ENCODE data around the gene MFN2. TPM values are rescaled to one million over a fixed set of nuclear protein-coding genes. Genes with fewer than 3 reads are reported as not detected.

Gene MFN2
- total RNA-seq, 1 experiment from 2014 or later, result 104 TPM

DNA sequence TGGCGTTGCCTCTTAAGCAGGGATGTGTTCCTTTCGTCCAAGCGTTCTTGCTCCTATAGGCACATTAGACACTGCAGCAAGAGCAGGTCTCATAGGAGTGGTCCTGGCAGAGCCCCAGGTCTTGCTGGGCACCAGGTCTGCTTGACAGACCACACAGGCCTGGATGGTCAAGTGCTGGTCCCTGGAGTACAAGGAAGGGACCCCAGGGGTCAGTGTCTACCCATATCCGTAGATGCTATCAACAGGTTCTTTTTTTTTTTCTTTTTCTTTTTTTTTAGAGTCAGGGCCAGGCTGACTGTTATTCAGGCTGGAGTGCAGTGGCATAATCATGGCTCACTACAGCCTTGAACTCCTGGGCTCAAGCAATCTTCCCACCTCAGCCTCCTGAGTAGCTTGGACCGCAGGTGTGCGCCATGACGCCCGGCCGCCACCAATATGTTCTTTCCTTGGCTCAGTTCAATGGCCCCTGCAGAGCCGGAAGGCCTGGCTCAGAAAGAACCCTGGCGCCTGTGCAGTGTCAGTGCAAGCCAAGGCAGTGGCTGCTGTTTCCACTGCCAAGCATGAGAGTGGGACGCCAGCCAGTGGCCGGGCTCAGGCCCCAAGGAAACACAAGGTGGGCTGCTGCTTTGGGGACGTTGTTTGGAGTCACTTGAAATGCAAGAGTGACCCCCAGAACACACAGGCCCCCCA, 72.9 kb downstream of the MFN2 start:
- ATAC-seq, result no peak

DNA sequence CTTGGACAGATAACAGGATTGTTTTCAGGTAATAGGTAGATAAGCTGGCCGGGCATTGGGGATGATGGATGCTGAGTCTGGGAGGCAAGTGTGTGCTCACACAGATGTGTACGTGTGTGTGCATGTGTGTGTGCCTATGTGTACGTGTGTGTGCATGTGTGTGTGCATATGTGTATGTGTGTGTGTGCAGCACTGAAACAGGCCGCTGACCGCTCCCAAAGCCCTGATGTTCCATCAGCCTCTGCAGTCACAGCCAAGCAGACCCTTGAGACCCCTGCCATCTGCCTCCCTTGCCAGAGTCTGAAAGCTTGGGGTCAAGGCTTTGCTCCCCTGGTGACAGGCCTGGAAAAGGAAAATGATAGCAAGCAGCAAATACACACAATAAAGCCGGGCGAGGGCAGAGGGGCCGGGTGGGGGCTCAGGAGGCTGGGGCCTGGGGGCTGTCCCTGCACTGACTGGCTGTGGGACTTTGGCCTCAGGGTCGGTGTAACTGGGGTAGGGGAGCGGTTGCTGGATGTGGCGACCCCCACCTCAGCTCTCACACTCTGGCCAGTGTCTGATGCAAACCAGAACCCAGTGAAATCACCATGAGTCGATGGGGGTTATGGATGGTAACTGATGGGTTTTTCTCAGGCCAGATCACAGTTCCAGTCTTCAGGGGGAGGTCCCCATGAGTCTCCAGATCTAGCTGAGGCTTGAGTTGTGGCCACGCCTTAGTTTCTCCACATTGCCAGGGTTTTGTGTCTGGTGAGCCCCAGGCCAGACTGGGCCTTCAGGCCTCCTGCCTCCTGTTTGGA, 73.7 kb downstream of the MFN2 start:
- BruUV-seq (replicated peaks), result no TSS peak
- intact Hi-C loops (cut with micrococcal nuclease; ENCODE audit: unreplicated experiment), result no loop called here
- in situ Hi-C loops (cut with HindIII; ENCODE audit: low pct_unique_long_range_greater_than_20kb, low sequenced_read_pairs), result no loop called here

More for the DNA sequence above, 72.9 kb downstream of the MFN2 start:
- in situ Hi-C loops (cut with HindIII; ENCODE audit: low pct_unique_long_range_greater_than_20kb, low sequenced_read_pairs), result no loop called here
- intact Hi-C loops (cut with micrococcal nuclease; ENCODE audit: unreplicated experiment), result no loop called here
- Histone ChIP-seq H3K27ac (ENCODE audit: low read length) (no peak overlapping the region), H3K27me3 (ENCODE audit: control insufficient read depth, insufficient read depth, low read length) (no peaks in the 10 kb centered on the region), H3K4me3 (ENCODE audit: low read depth in 2 of 2, low read length in 2 of 2) (no peak overlapping the region), H3K4me1 (ENCODE audit: control insufficient read depth, insufficient read depth, low read length) (no peaks in the 10 kb centered on the region; the same call in 1 of the 2 replicates), H3K9me3 (ENCODE audit: control insufficient read depth, insufficient read depth, low read depth, low read length) (no peaks in the 10 kb centered on the region), H3K36me3 (ENCODE audit: control insufficient read depth, insufficient read depth, low read length) (no peaks in the 10 kb centered on the region)
- ChIA-PET POLR2A (no interaction called here), CTCF (no interaction called here)
- BruUV-seq (replicated peaks), result no TSS peak
- no peak for DNase-seq (ENCODE audit: low read depth, low spot score)
- TF ChIP-seq, protein P1, sequence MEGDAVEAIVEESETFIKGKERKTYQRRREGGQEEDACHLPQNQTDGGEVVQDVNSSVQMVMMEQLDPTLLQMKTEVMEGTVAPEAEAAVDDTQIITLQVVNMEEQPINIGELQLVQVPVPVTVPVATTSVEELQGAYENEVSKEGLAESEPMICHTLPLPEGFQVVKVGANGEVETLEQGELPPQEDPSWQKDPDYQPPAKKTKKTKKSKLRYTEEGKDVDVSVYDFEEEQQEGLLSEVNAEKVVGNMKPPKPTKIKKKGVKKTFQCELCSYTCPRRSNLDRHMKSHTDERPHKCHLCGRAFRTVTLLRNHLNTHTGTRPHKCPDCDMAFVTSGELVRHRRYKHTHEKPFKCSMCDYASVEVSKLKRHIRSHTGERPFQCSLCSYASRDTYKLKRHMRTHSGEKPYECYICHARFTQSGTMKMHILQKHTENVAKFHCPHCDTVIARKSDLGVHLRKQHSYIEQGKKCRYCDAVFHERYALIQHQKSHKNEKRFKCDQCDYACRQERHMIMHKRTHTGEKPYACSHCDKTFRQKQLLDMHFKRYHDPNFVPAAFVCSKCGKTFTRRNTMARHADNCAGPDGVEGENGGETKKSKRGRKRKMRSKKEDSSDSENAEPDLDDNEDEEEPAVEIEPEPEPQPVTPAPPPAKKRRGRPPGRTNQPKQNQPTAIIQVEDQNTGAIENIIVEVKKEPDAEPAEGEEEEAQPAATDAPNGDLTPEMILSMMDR (IDR thresholded peaks at IDR 0.05), result no peak
- TF ChIP-seq TCF7L2 (IDR thresholded peaks at IDR 0.05; ENCODE audit: low read depth, low read length) (no peak), REST (IDR thresholded peaks at IDR 0.05; ENCODE audit: insufficient read depth in 1 of 2, low read depth in 2 of 2, low read length in 1 of 2) (no peak), POLR2AphosphoS5 (IDR thresholded peaks at IDR 0.05; ENCODE audit: low read depth, low read length) (no peak), SIN3A (IDR thresholded peaks at IDR 0.05; ENCODE audit: borderline replicate concordance, insufficient read depth, low read depth, low read length) (no peak)

More for the DNA sequence above, 73.7 kb downstream of the MFN2 start:
- Histone ChIP-seq H3K36me3 (ENCODE audit: control insufficient read depth, insufficient read depth, low read length) (no peaks in the 10 kb centered on the region), H3K4me1 (ENCODE audit: control insufficient read depth, insufficient read depth, low read length) (no peaks in the 10 kb centered on the region; the same call in 1 of the 2 replicates), H3K9me3 (ENCODE audit: control insufficient read depth, insufficient read depth, low read depth, low read length) (no peaks in the 10 kb centered on the region), H3K27me3 (ENCODE audit: control insufficient read depth, insufficient read depth, low read length) (no peaks in the 10 kb centered on the region), H3K4me3 (ENCODE audit: low read depth in 2 of 2, low read length in 2 of 2) (no peak overlapping the region), H3K27ac (ENCODE audit: low read length) (no peak overlapping the region)
- DNase-seq (ENCODE audit: low read depth, low spot score) (no peak), ATAC-seq (no peak)
- TF ChIP-seq SIN3A (IDR thresholded peaks at IDR 0.05; ENCODE audit: borderline replicate concordance, insufficient read depth, low read depth, low read length) (no peak), REST (IDR thresholded peaks at IDR 0.05; ENCODE audit: insufficient read depth in 1 of 2, low read depth in 2 of 2, low read length in 1 of 2) (no peak), POLR2AphosphoS5 (IDR thresholded peaks at IDR 0.05; ENCODE audit: low read depth, low read length) (no peak), TCF7L2 (IDR thresholded peaks at IDR 0.05; ENCODE audit: low read depth, low read length) (no peak)
- TF ChIP-seq, protein P1 (IDR thresholded peaks at IDR 0.05), result no peak
- POLR2A ChIA-PET, result interaction anchor here (0.7 kb wide), 1 partner anchor 25 kb away, joined by 4 read pairs; no protein-coding TSS in a partner anchor
- CTCF ChIA-PET, result no interaction called here
